8988T (cell line): ENCODE data around the gene MCM9.
"Not testable (repeated sequence)": the region's sequence is repeated elsewhere in the genome, so short reads cannot be mapped to it uniquely, and the experiment has no call there.

Experiments used
- DNase-seq: peaks from one replicate; pipeline ENCODE4 v3.0.0; 2011

Gene MCM9

DNA sequence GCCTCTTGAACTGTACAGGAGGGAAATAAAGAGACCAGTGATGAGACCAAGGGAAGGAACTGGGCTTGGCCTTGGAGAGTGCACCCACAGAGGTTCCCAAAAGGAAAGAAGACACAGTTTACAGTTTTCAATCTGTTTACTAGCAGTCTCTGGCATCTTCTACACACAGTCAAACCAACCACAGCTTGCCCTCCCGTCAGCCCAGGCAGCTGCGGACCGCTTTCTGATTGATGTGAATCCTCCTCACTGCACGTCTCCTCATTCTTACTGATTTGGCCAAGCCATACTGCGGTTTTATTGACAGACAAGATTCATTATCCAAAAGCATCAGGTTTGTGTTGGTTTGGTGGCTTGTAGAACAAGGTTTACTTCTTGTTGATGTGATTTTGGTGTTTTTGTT lies 145.5 kb downstream of the MCM9 start:
- no peak for DNase-seq

DNA sequence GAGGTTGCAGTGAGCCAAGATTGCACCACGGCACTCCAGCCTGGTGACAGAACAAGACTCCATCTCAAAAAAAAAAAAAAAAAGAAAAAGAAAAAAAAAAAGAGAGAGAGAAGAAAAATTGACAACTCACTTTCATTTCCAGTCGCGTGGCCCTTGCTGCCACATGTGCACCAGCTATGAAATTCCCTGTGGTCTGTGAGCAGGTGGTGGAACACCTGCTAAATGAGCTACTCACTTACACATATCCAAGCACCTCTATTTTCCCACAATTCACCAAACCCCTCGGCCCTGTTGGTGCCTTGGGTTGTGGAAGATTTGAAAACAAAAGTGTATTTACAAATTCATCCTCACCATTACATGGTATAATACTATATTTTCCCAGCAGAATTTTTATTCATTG lies 146.3 kb downstream of the MCM9 start:
- no peak for DNase-seq

- DNase-seq = no peak
Measured at GRCh38 chr6:118787724-118788423, 147.1 kb downstream of the MCM9 start.

GRCh38 chr6:118786596-118787453 lies 148.1 kb downstream of the MCM9 start:
- DNase-seq = no peak

- no peak for DNase-seq
Measured at GRCh38 chr6:118785601-118786000, 149.4 kb downstream of the MCM9 start.

DNA sequence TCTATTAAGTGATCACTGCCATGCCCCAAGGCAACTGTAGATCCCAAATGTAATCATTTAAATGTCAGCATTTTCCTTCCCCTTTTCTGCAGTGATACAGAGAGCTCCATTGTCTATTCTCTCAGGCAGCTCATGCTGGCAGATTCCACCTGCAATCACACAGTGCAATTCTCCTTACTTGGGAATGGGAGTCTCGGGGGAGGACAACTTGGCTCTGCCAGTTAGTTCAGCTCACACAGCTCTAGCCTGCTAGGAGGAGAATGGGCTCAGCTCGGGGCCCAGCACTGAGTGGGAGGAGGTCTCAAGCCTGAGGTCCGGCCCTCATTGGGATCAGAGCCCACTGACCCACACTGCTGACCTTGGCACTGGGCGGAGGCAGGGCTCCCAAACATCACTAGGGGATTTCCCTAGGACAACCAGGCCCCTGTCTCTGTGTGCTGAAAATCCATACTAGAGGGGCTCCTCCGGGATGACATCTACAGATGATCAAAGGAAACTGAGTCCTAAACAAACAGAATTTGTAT lies 150.3 kb downstream of the MCM9 start:
- no peak for DNase-seq

GRCh38 chr6:118783931-118784550 lies 150.9 kb downstream of the MCM9 start:
- DNase-seq = no peak

- no peak for DNase-seq
Measured at GRCh38 chr6:118782651-118783050, 152.3 kb downstream of the MCM9 start.

GRCh38 chr6:118781897-118782296 lies 153.1 kb downstream of the MCM9 start:
- DNase-seq = no peak

DNA sequence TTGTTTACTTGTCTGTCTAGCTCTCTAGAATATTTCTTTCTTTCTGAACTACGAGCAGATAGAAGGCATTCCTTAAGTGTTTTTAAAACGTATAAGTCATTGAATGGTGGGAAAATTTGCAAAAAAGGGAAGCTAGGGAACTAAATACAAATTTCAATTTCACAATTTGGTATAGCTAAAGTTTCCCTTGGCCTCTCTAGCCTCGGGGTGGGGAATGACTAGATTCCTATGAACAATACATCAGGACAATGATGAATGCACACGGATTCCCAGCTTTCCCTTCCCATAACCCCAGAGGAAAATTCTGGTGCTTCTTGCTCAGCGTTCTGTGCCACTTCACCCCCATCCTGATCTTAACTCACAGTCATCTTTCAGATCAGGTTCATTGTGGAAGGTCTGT lies 154.3 kb downstream of the MCM9 start:
- DNase-seq = no peak

DNA sequence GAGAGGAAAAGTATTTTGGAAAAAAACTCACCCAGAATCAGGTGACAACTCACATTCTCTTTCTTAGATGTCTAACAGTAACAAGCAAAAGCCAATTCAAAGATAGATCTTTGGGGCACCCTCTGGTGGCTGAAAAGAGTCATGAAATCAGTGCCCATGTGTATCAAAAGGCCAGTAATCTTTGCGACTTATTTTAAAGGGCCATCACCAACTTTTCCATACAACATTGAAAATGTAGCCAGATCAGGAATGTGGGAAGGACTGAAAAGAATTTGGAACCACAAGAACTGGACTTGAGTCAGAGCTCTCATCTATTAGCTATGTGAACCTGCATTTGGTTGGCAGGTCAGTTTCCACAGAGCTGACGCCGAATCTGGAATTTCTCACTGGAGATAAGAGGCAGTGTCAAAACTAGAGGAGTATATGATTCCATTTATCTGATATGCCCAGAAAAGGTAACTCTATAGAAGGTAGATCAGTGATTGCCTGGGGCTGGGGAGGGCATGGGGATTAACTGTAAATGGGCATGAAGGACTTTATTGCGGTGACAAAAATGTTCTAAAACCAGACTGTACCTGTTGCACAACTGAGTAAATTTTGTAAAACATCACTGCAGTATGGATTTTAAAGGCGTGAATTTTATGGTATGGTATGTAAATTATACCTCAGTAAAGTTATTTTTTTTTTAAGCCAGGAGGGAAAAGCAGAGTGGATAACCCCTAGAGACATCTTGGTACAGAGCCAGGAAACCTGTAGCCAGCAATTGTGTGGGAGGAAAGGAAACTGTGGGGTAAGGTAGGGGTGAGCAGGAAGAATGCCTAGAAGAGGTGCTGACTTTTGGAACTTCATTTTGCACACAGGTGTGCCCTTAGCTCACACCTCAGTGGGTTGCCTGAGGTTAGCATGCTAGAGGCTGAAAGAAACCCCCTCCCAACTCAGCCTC lies 158.1 kb downstream of the MCM9 start:
- peak; percentile 34 for DNase-seq

GRCh38 chr6:118775381-118775780 lies 159.6 kb downstream of the MCM9 start:
- DNase-seq = no peak

DNA sequence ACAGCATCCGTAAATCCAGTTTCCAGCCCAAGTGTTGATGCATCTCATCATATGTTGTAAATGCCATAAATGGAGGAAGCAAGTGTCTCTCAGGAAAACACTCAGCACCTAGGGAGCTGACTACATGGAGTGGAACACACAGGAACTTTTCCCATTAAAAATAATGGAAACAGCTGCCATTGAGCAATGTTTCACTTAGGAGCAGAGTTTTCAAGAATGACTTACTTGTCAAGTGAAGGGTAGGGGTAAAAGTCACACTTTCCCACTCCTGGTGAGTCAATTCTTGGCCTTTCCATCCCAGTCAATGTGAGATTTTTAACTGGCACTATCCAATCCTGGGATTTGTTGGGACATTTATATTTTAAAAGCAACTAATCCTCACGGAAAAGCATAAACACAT lies 160.4 kb downstream of the MCM9 start:
- no peak for DNase-seq

DNA sequence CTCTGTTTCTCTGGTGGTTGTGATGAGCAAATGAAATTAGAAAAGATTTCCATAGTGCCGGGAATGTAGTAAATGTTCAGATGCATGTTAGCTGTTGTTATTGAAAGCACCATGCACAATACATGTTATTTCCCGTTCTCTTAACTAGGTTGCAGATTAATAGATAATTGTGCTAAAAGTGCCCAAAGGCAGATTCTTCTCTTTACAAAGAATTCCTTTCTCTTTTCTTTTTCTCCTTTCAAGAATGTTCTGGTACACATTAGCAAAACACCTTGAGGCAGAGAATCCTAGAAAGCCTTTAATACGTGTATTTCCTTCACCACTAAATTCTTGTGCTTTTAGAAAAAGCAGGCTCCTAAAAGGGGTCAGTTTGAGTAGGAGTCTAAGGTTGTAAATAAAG lies 162.1 kb downstream of the MCM9 start:
- DNase-seq = no peak

- DNase-seq = no peak
Measured at GRCh38 chr6:118771253-118771652, 163.7 kb downstream of the MCM9 start.

DNA sequence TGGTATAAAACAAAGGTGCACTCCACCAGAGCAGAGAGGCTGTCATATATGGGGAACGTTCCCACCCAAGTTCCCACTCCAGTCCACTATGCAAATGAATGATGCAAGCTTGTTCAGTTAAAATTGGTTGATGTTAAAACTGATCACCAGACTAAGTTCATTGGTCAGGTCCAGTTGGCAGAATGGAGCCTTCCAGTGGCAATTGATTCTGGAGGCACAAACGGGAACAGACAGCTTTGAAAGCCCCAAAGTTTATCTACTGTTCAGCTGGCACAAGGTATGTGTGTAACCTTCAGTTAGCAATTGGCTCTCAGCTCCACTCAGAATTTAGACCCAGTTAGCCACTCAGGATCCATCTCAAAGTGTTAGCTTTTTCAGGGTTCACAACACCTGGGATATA lies 164.1 kb downstream of the MCM9 start:
- no peak for DNase-seq

GRCh38 chr6:118770112-118770788 lies 164.7 kb downstream of the MCM9 start:
- no peak for DNase-seq

GRCh38 chr6:118768904-118769325 lies 166.0 kb downstream of the MCM9 start:
- DNase-seq = no peak

- no peak for DNase-seq
Measured at GRCh38 chr6:118768441-118768840, 166.5 kb downstream of the MCM9 start.

- not testable (repeated sequence) for DNase-seq
Measured at GRCh38 chr6:118765316-118765715, 169.6 kb downstream of the MCM9 start.

GRCh38 chr6:118764766-118765165 lies 170.2 kb downstream of the MCM9 start:
- no peak for DNase-seq
